Measurements from ENCODE around the gene EML4.

EML4 gene

GRCh38 chr2:42196403-42197267 is 27.5 kb downstream of the EML4 start:
- DNase-seq (ENCODE audit: low spot score), result peak; percentile 44

- DNase-seq (ENCODE audit: low spot score), result no peak
Observed at GRCh38 chr2:42197792-42198191, 28.6 kb downstream of the EML4 start.

GRCh38 chr2:42198466-42198865 is 29.3 kb downstream of the EML4 start:
- DNase-seq (ENCODE audit: low spot score), result no peak

GRCh38 chr2:42199002-42199401 is 29.8 kb downstream of the EML4 start:
- DNase-seq (ENCODE audit: low spot score), result no peak

GRCh38 chr2:42199626-42200025 is 30.5 kb downstream of the EML4 start:
- DNase-seq (ENCODE audit: low spot score), result no peak

- DNase-seq (ENCODE audit: low spot score), result no peak
Observed at GRCh38 chr2:42200926-42201855, 32.0 kb downstream of the EML4 start.

- DNase-seq (ENCODE audit: low spot score), result no peak
Observed at GRCh38 chr2:42202634-42203008, 33.5 kb downstream of the EML4 start.

GRCh38 chr2:42203792-42204191 is 34.6 kb downstream of the EML4 start:
- no peak for DNase-seq (ENCODE audit: low spot score)

- DNase-seq (ENCODE audit: low spot score), result no peak
Observed at GRCh38 chr2:42205337-42205736, 36.2 kb downstream of the EML4 start.

GRCh38 chr2:42207826-42208225 is 38.7 kb downstream of the EML4 start:
- no peak for DNase-seq (ENCODE audit: low spot score)

- DNase-seq (ENCODE audit: low spot score), result no peak
Observed at GRCh38 chr2:42210203-42210602, 41.0 kb downstream of the EML4 start.

- DNase-seq (ENCODE audit: low spot score), result no peak
Observed at GRCh38 chr2:42211291-42211690, 42.1 kb downstream of the EML4 start.

- DNase-seq (ENCODE audit: low spot score), result no peak
Observed at GRCh38 chr2:42214669-42215068, 45.5 kb downstream of the EML4 start.

GRCh38 chr2:42216694-42217093 is 47.5 kb downstream of the EML4 start:
- no peak for DNase-seq (ENCODE audit: low spot score)

- DNase-seq (ENCODE audit: low spot score), result no peak
Observed at GRCh38 chr2:42217307-42217706, 48.2 kb downstream of the EML4 start.

GRCh38 chr2:42217914-42218313 is 48.8 kb downstream of the EML4 start:
- DNase-seq (ENCODE audit: low spot score), result no peak

GRCh38 chr2:42218712-42219111 is 49.6 kb downstream of the EML4 start:
- no peak for DNase-seq (ENCODE audit: low spot score)

- DNase-seq (ENCODE audit: low spot score), result no peak
Observed at GRCh38 chr2:42219160-42219559, 50.0 kb downstream of the EML4 start.

- DNase-seq (ENCODE audit: low spot score), result no peak
Observed at GRCh38 chr2:42220566-42220965, 51.4 kb downstream of the EML4 start.

GRCh38 chr2:42223067-42223854 is 54.1 kb downstream of the EML4 start:
- DNase-seq (ENCODE audit: low spot score), result no peak

GRCh38 chr2:42223855-42224268 is 54.7 kb downstream of the EML4 start:
- DNase-seq (ENCODE audit: low spot score), result no peak

- no peak for DNase-seq (ENCODE audit: low spot score)
Observed at GRCh38 chr2:42224422-42225067, 55.4 kb downstream of the EML4 start.

Measured in germinal center (tissue), 1 donor.